HEK293 (cell line): ENCODE measurements around the gene PRRC2B.

Experiments used
- GLIS1 ChIP-seq: fragments of 450-650 bp; formaldehyde crosslinking; IDR thresholded peaks from 2 replicates; pipeline ENCODE4 v1.5.1; 2016; ENCODE audit warnings: missing biosample characterization, missing genetic modification characterization
- HIC1 ChIP-seq: fragments of 450-650 bp; formaldehyde crosslinking; IDR thresholded peaks from 2 replicates; pipeline ENCODE4 v1.5.1; 2016; ENCODE audit warnings: missing biosample characterization, missing genetic modification characterization
- PATZ1 ChIP-seq: fragments of 450-650 bp; formaldehyde crosslinking; IDR thresholded peaks from 2 replicates; pipeline ENCODE4 v1.5.1; 2016; ENCODE audit warnings: missing biosample characterization, missing genetic modification characterization
- PRDM2 ChIP-seq: fragments of 450-650 bp; formaldehyde crosslinking; IDR thresholded peaks from 2 replicates; pipeline ENCODE4 v1.5.1; 2016; ENCODE audit warnings: missing biosample characterization, missing genetic modification characterization, borderline replicate concordance
- PRDM6 ChIP-seq: fragments of 450-650 bp; formaldehyde crosslinking; IDR thresholded peaks from 2 replicates; pipeline ENCODE4 v1.5.1; 2017; ENCODE audit warnings: missing biosample characterization, missing genetic modification characterization
- SETDB1 ChIP-seq: IDR thresholded peaks from one replicate; pipeline ENCODE4 v1.6.1; 2017; ENCODE audit warnings: mild to moderate bottlenecking, low read length, moderate library complexity, mixed read lengths; ENCODE audit not compliant: insufficient read length
- ZBTB8A ChIP-seq: fragments of 450-650 bp; formaldehyde crosslinking; IDR thresholded peaks from 2 replicates; pipeline ENCODE4 v1.5.1; 2016; ENCODE audit warnings: missing biosample characterization, missing genetic modification characterization
- ZNF18 ChIP-seq: fragments of 450-650 bp; formaldehyde crosslinking; IDR thresholded peaks from 2 replicates; pipeline ENCODE4 v1.5.1; 2016; ENCODE audit warnings: missing biosample characterization, missing genetic modification characterization
- ZNF221 ChIP-seq: fragments of 450-650 bp; formaldehyde crosslinking; IDR thresholded peaks from 2 replicates; pipeline ENCODE4 v1.5.1; 2017; ENCODE audit warnings: missing biosample characterization, missing genetic modification characterization, borderline replicate concordance
- ZNF404 ChIP-seq: fragments of 450-650 bp; formaldehyde crosslinking; IDR thresholded peaks from 2 replicates; pipeline ENCODE4 v1.5.1; 2017; ENCODE audit warnings: missing biosample characterization, missing genetic modification characterization
- ZNF426 ChIP-seq: fragments of 450-650 bp; formaldehyde crosslinking; IDR thresholded peaks from 2 replicates; pipeline ENCODE4 v1.5.1; 2017; ENCODE audit warnings: missing biosample characterization, missing genetic modification characterization, mild to moderate bottlenecking, inconsistent platforms, moderate library complexity
- ZNF571 ChIP-seq: fragments of 450-650 bp; formaldehyde crosslinking; IDR thresholded peaks from 2 replicates; pipeline ENCODE4 v1.5.0; 2017; ENCODE audit warnings: missing biosample characterization, missing genetic modification characterization
- ZNF600 ChIP-seq: fragments of 450-650 bp; formaldehyde crosslinking; IDR thresholded peaks from 2 replicates; pipeline ENCODE4 v1.5.1; 2016; ENCODE audit warnings: missing biosample characterization, missing genetic modification characterization
- ZNF664 ChIP-seq: fragments of 450-650 bp; formaldehyde crosslinking; IDR thresholded peaks from 2 replicates; pipeline ENCODE4 v1.5.1; 2016; ENCODE audit warnings: missing biosample characterization, missing genetic modification characterization
- TF ChIP-seq, protein P1 (sequence below): fragments of 450-650 bp; formaldehyde crosslinking; IDR thresholded peaks from 2 replicates; pipeline ENCODE4 v1.5.1; 2017; ENCODE audit warnings: missing biosample characterization, missing genetic modification characterization
- TF ChIP-seq, protein P2 (sequence below): fragments of 450-650 bp; formaldehyde crosslinking; IDR thresholded peaks from 2 replicates; pipeline ENCODE4 v1.5.1; 2016; ENCODE audit warnings: missing biosample characterization, missing genetic modification characterization

PRRC2B gene

DNA sequence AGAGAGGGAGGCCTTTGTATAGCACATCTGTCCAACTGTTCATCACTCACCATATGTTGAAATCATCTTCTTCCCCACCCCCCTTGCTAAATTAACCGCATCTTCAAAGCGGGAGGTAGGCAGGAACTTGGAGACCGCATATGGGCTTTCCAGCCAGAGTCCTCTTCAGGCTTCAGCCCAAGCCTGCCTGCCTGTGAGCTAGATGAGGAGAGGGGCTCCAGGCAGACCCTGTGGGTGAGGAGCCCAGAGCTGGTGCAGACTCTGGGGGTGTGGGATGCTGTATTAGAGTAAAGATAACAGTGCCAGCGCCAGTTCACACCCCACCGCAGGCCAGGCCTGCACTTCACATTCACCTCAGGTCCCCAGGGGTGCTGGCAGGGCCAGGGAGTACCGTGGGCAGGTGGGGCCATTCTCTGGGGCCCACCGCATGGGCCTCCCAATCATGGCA lies 16.2 kb downstream of the PRRC2B start (continued):
- no peak for TF ChIP-seq PRDM2 (tag by site-specific recombination)
- TF ChIP-seq, protein P1, sequence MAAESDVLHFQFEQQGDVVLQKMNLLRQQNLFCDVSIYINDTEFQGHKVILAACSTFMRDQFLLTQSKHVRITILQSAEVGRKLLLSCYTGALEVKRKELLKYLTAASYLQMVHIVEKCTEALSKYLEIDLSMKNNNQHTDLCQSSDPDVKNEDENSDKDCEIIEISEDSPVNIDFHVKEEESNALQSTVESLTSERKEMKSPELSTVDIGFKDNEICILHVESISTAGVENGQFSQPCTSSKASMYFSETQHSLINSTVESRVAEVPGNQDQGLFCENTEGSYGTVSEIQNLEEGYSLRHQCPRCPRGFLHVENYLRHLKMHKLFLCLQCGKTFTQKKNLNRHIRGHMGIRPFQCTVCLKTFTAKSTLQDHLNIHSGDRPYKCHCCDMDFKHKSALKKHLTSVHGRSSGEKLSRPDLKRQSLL (tag by site-specific recombination): no peak
- 0 out of 2 replicates have a peak, but pooled peaks have one; percentile 21 for TF ChIP-seq PATZ1
- no peak for TF ChIP-seq PRDM6 (tag by site-specific recombination)
- TF ChIP-seq ZNF18 (tag by site-specific recombination): peak; percentile 98
- 0 out of 2 replicates have a peak, but pooled peaks have one; percentile 34 for TF ChIP-seq ZNF600 (tag by site-specific recombination)
- no peak for TF ChIP-seq ZNF426 (tag by site-specific recombination)
- no peak for TF ChIP-seq ZNF664 (tag by site-specific recombination)
- TF ChIP-seq GLIS1 (tag by site-specific recombination): peak; percentile 74
- no peak; the same call in 1 of the 2 replicates for TF ChIP-seq ZNF404 (tag by site-specific recombination)
- peak; percentile 36; the same call in 1 of the 2 replicates for TF ChIP-seq HIC1
- 0 out of 2 replicates have a peak, but pooled peaks have one; percentile 12 for TF ChIP-seq ZBTB8A (tag by site-specific recombination)
- no peak for TF ChIP-seq SETDB1
- TF ChIP-seq ZNF571 (tag by site-specific recombination): no peak
- no peak for TF ChIP-seq ZNF221 (tag by site-specific recombination)
- TF ChIP-seq, protein P2, sequence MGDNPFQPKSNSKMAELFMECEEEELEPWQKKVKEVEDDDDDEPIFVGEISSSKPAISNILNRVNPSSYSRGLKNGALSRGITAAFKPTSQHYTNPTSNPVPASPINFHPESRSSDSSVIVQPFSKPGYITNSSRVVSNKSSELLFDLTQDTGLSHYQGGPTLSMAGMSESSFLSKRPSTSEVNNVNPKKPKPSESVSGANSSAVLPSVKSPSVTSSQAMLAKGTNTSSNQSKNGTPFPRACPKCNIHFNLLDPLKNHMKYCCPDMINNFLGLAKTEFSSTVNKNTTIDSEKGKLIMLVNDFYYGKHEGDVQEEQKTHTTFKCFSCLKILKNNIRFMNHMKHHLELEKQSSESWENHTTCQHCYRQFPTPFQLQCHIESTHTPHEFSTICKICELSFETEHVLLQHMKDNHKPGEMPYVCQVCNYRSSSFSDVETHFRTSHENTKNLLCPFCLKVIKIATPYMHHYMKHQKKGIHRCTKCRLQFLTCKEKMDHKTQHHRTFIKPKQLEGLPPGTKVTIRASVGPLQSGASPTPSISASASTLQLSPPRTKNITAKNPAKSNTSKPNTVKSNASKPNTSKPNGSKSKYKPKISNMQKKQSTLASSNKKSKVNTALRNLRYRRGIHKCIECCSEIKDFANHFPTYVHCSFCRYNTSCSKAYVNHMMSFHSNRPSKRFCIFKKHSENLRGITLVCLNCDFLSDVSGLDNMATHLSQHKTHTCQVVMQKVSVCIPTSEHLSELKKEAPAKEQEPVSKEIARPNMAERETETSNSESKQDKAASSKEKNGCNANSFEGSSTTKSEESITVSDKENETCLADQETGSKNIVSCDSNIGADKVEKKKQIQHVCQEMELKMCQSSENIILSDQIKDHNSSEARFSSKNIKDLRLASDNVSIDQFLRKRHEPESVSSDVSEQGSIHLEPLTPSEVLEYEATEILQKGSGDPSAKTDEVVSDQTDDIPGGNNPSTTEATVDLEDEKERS: no peak
